GM06990 (cell line): ENCODE data around the gene NUCKS1.

ENCODE experiments used
- DNase-seq: peaks from one replicate; pipeline ENCODE4 v3.0.0-alpha.2; 2011; ENCODE audit not compliant: insufficient read length; ENCODE audit errors: extremely low read depth
- H3K27me3 ChIP-seq: replicated peaks from 2 replicates; pipeline ENCODE4 v1.6.0; 2011; ENCODE audit warnings: low read length; ENCODE audit not compliant: control insufficient read depth, insufficient read depth
- H3K36me3 ChIP-seq: 2 replicates; pipeline ENCODE4 v1.5.1; 2011; ENCODE audit warnings: low read length; ENCODE audit not compliant: control insufficient read depth, insufficient read depth
- H3K4me3 ChIP-seq: replicated peaks from 2 replicates; pipeline ENCODE4 v1.5.1; 2011; ENCODE audit warnings: low read depth, mild to moderate bottlenecking, control low read depth, low read length
- CTCF ChIP-seq: IDR thresholded peaks from 2 replicates; pipeline ENCODE4 v1.5.1; 2011; ENCODE audit warnings: low read length, control low read depth, mild to moderate bottlenecking, inconsistent platforms; ENCODE audit not compliant: insufficient read depth, poor library complexity, severe bottlenecking

The NUCKS1 gene

GRCh38 chr1:205675247-205675646, 74.7 kb downstream of the NUCKS1 start:
- no peak for DNase-seq
- H3K36me3 ChIP-seq: no peaks in the 10 kb centered on the region
- no peak for TF ChIP-seq CTCF
- H3K27me3 ChIP-seq: no peaks in the 10 kb centered on the region
- no peak overlapping the region for H3K4me3 ChIP-seq

- Histone ChIP-seq H3K4me3 (no peak overlapping the region), H3K36me3 (no peaks in the 10 kb centered on the region), H3K27me3 (no peaks in the 10 kb centered on the region)
- no peak for DNase-seq
- TF ChIP-seq CTCF: no peak
These were observed 77.0 kb downstream of the NUCKS1 start for GRCh38 chr1:205672970-205673369.

- Histone ChIP-seq H3K4me3 (no peak overlapping the region), H3K36me3 (no peaks in the 10 kb centered on the region), H3K27me3 (no peaks in the 10 kb centered on the region)
- TF ChIP-seq CTCF: no peak
- no peak for DNase-seq
These were observed 77.5 kb downstream of the NUCKS1 start for GRCh38 chr1:205672395-205672889.

- no peak for DNase-seq
These were observed 79.2 kb downstream of the NUCKS1 start for GRCh38 chr1:205670611-205671430.

GRCh38 chr1:205670150-205670446, 79.9 kb downstream of the NUCKS1 start:
- peak overlapping the region; percentile 16; the same call in 1 of the 2 replicates for H3K4me3 ChIP-seq

More at GRCh38 chr1:205670611-205671430, 79.2 kb downstream of the NUCKS1 start:
- H3K36me3 ChIP-seq: no peaks in the 10 kb centered on the region
- H3K4me3 ChIP-seq: no peak overlapping the region
- no peaks in the 10 kb centered on the region for H3K27me3 ChIP-seq
- no peak for TF ChIP-seq CTCF

More at GRCh38 chr1:205670150-205670446, 79.9 kb downstream of the NUCKS1 start:
- no peak for TF ChIP-seq CTCF
- no peaks in the 10 kb centered on the region for H3K27me3 ChIP-seq
- no peaks in the 10 kb centered on the region for H3K36me3 ChIP-seq
- DNase-seq: no peak
